IPS-15b (cell line): ENCODE measurements around the gene MED25.

ENCODE experiments used
- H3K27me3 ChIP-seq: one replicate; pipeline ENCODE4 v1.6.1; 2013; ENCODE audit warnings: low read length; ENCODE audit not compliant: control insufficient read depth, insufficient read depth
- H3K36me3 ChIP-seq: one replicate; pipeline ENCODE4 v1.6.1; 2013; ENCODE audit warnings: low read length; ENCODE audit not compliant: control insufficient read depth, insufficient read depth
- H3K4me1 ChIP-seq: one replicate; pipeline ENCODE4 v1.6.1; 2013; ENCODE audit warnings: mild to moderate bottlenecking, low read length; ENCODE audit not compliant: control insufficient read depth, insufficient read depth
- H3K4me3 ChIP-seq: one replicate; pipeline ENCODE4 v1.5.1; 2013; ENCODE audit warnings: low read depth, low read length
- H3K9ac ChIP-seq: one replicate; pipeline ENCODE4 v1.6.1; 2013; ENCODE audit warnings: low read depth, mild to moderate bottlenecking, low read length
- H3K9me3 ChIP-seq: one replicate; pipeline ENCODE4 v1.6.1; 2013; ENCODE audit warnings: mild to moderate bottlenecking, low read length; ENCODE audit not compliant: control insufficient read depth, insufficient read depth

MED25 gene

DNA sequence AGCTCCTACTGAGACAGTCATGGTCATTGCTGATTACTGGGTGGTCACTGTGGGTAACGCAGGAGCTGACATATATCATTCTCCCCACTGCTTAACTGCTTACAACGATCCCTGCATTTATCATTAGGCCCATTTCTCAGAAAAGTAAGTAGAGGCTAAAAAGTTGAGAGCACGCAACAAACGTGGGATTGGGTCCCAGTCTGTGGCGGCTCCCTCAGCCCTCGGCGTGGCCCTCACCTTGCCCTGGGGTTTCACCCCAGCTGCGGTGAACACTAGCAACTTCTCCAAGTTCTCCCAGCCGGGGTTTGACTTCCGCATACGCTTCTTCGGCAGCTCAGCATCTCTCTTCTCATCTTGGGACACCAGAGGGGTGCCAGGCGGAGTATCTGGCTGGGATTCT, 46.8 kb downstream of the MED25 start:
- no peaks in the 10 kb centered on the region for H3K9me3 ChIP-seq
- H3K9ac ChIP-seq = no peak overlapping the region
- no peaks in the 10 kb centered on the region for H3K27me3 ChIP-seq
- H3K4me1 ChIP-seq = peaks cover 4% of the 10 kb centered on the region
- H3K4me3 ChIP-seq = peak overlapping the region; percentile 9
- peaks cover 40% of the 10 kb centered on the region for H3K36me3 ChIP-seq

DNA sequence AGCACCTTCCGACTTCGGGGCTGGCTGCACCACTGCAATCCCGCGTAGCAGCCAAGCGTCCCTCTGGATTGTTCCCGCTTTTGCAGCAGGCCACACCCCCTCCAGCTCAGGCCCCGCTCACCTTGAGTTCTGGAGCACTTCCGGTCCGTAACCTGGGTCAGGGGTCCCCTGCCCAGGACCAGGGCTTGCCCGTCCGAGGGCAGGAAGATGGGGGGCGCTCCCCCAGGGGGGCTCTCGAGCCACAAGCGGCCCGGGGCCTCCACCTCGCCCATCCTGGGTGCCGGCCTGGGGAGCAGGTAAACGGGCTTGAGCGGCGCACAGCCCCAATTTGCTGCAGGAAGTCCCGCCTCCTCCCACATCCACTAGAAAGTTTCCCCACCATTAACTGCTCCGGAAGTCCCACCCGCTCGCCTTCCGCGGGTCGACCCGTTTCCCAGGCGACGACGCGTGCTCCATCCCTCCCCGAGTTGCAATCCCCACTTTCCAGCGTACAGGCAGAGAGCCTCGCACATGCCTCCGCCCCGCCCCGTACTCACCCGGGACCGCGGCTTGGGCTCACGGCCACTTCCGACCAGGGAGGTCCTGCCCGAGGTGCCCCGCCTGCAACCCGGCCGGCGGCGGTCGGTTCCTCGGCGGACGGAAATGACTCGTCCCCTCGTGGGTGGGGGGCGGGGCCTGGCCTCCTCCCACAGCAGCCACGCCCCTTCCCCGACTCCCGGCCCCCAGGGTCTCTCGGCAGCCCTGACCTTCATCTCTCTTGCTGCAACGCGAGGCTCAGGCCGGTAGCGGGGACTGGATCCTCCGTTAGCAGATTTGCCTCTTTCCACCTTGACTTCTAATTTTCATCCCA, 49.1 kb downstream of the MED25 start, which contains the start of gene PNKP:
Gene PNKP (minus strand): TSS at position 644 of the 850 bp plus-strand sequence. CDS start 372 bp downstream, at position 272.
- Histone ChIP-seq H3K27me3 (no peaks in the 10 kb centered on the region), H3K4me1 (peaks cover 4% of the 10 kb centered on the region), H3K9me3 (no peaks in the 10 kb centered on the region), H3K4me3 (peak within 1 kb of the TSS; percentile 93), H3K36me3 (peaks cover 21% of the 10 kb centered on the region), H3K9ac (peak within 1 kb of the TSS; percentile 90)

DNA sequence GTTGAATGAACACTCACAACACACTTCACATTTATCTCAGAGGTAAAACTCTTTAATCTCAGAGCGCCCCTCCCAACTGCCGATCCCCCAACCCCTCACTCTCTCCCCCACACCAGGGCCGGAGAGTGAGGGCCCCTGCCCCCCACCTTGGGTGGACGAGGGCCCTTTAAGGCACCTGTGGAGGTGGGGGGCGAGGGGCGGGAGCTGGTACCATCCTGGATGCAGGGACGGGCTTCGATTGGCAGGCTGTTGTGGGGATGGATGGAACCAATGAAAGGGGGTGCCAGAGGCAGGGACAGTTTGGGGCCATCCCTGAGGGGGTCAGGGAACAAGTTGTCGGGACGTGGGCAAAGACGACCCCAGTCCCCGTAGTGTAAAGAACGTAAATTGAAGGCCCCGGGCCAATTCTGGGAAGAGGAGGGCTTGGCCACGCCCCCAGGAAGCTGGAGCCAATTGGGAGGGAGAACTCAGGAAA, 51.0 kb downstream of the MED25 start:
- Histone ChIP-seq H3K36me3 (peaks cover 10% of the 10 kb centered on the region), H3K4me3 (peak overlapping the region; percentile 68), H3K27me3 (no peaks in the 10 kb centered on the region), H3K9ac (no peak overlapping the region), H3K4me1 (peaks cover 4% of the 10 kb centered on the region), H3K9me3 (no peaks in the 10 kb centered on the region)

DNA sequence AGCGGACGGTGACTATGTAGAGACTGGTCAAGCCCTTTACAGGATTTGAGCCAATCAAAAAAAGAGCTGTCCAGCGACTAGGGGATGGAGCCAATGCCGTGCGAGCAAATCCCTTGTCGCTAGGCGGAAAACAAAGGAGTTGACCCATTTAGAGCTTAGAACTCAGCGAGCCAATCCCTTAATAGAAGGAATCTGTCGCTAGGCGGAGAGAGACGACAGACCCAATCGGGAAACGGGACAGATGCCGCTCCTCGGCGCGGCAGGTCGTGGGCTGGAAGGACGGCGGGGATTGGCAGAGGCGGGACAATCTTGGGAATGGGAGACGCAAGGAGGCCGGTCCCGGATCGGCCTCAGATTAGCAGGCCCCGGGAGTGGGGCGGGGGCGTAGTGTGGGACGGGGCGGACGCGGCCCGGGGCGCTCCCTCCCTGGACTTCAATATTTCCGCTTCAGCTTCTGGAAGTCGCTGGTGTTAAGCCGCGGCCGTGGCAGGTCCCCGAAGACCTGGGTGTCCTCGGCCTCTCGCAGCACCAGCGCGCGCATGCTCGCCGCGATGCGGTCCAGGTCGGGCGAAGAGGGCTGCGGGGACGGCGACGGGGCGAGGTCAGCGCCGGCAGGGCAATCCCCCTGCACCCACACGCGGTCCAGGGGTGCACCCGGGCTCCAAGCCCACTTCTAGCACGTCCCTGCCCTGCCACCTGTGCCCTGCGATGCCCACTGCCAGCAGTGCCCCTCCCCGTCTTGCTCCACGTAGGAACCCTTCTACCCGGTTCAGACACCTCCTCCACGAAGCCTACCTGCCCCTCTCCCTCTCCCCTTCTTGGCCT, 51.6 kb downstream of the MED25 start:
- peaks cover 4% of the 10 kb centered on the region for H3K4me1 ChIP-seq
- H3K9ac ChIP-seq = peak overlapping the region; percentile 74
- no peaks in the 10 kb centered on the region for H3K9me3 ChIP-seq
- H3K36me3 ChIP-seq = peaks cover 4% of the 10 kb centered on the region
- no peaks in the 10 kb centered on the region for H3K27me3 ChIP-seq
- peak overlapping the region; percentile 78 for H3K4me3 ChIP-seq

DNA sequence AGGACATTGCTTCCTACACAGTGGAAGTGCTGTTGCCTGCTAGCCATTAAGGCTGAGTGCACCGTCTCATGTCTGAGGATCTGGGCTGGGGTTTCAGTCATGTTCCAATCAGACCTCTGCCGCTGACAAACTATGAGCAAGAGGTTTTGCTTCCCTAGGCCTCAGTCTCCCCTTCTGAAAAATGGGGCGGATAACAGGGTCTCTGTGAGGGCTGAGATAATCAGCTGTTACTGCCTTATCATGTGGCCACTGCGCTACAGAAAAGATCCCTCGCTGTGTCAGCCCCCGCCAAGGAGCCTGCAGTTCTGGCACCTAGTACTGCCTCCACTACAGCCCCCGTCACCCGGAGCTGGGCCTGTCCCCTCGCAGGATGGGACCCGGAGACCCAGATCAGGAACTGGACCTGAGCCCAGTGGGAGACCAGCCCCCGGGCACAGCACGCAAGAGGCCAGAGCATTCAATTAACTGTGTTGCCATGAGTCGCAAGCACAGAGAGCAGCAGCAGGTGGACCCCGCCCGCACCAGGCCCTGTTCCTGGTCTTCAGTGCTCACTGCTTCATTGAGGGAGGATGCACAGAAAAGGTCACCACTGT, 52.3 kb downstream of the MED25 start:
- Histone ChIP-seq H3K36me3 (no peaks in the 10 kb centered on the region), H3K4me1 (peaks cover 3% of the 10 kb centered on the region), H3K4me3 (peak overlapping the region; percentile 78), H3K9me3 (no peaks in the 10 kb centered on the region), H3K9ac (peak overlapping the region; percentile 74), H3K27me3 (no peaks in the 10 kb centered on the region)

DNA sequence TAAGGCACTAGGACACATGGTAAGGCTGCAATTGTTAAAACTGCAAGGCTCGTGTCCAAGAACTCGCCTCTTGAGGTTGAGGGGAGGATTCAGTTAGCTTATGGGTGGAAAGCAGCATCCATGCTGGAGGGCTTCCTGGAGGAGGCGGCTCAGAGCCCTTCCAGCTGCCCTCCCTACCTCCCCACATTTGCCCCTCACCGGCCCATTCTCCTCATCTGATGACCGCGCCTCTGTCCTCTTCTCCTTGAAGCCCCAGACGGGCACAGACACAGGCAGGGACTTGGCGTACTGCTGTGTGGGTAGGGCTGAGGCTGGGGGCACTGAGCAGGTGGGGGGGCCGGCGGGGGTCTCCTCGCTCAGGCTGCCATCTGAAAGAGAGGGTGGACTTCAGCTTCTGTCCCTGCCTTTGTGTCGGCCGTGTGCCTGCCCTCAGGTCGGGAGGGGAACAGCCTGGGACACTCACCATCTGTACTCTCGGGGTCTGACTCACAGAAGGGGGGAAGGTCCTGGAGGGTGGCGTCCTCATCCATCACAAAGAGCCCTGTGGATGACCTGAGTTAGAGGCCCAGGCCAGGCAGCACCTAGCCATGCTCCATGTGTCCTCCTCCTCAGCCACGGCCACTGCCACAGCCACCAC, 53.4 kb downstream of the MED25 start:
- Histone ChIP-seq H3K9ac (no peak overlapping the region), H3K4me1 (peaks cover 5% of the 10 kb centered on the region), H3K36me3 (peaks cover 2% of the 10 kb centered on the region), H3K9me3 (no peaks in the 10 kb centered on the region), H3K4me3 (no peak overlapping the region), H3K27me3 (no peaks in the 10 kb centered on the region)

DNA sequence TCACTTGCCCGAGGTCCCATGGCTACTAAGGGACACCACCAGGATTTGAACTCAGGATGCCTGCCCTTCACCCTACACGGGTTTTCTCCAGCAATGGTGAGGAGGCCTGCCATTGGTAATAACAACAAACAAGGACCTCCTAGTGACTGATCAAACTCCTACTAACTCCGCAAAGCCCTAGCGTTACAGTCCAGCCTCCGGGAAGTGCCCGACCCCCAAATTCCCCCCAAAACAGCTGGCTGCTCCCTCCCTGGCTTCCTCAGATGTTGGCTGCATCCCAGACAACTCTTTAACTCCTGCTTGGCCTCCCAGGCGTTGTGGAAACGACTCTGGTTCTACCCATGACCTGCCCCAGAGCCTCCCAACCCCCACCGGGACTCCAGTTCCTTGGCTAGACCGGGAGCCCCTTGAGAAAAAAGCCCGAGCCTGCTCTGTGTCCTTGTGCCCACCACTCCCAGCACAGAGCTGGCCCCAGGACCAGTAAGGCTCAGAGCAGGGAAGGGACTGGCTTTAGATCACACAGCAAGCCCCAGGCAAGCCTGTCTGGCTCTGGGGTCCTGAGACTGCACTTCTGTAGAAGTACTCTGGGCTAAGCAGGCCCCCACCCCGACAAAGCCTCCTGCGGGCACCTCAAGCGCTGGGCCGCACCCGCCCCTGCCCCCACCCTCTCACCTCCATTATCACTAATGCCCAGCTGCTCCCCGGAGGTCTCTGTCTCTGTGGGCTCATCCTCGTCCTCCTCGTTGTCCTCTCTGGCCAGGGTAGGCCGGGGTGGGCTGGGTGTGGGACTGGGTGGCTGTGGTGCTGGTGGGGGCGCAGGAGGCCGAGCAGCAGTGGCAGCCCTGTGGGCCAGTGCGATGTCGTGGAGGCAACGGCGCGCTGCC, 54.4 kb downstream of the MED25 start:
- peaks cover 5% of the 10 kb centered on the region for H3K4me1 ChIP-seq
- H3K9me3 ChIP-seq = no peaks in the 10 kb centered on the region
- no peaks in the 10 kb centered on the region for H3K27me3 ChIP-seq
- H3K4me3 ChIP-seq = no peak overlapping the region
- H3K9ac ChIP-seq = no peak overlapping the region
- H3K36me3 ChIP-seq = peaks cover 2% of the 10 kb centered on the region

DNA sequence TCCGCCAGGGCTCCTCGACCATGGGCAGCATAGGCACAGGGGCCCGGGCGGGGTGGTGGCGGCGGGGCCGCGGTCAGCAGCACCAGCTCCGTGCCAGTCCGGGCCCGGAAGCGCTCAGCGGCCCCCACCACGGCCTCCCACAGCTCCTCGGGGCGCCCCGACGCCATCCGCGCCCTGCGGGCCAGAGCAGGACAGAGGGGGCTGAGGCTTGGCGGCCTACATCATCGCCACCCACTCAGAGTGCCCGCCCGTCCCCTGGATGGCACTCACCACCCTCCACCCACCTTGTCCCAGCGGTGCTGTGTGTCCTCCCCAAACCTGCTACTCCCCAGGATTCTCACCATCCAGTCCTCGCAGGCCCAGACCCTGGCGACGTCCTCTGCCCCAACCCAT, 55.0 kb downstream of the MED25 start:
- H3K27me3 ChIP-seq = no peaks in the 10 kb centered on the region
- no peak overlapping the region for H3K4me3 ChIP-seq
- H3K36me3 ChIP-seq = peaks cover 2% of the 10 kb centered on the region
- H3K9me3 ChIP-seq = no peaks in the 10 kb centered on the region
- no peak overlapping the region for H3K9ac ChIP-seq
- H3K4me1 ChIP-seq = peaks cover 5% of the 10 kb centered on the region

DNA sequence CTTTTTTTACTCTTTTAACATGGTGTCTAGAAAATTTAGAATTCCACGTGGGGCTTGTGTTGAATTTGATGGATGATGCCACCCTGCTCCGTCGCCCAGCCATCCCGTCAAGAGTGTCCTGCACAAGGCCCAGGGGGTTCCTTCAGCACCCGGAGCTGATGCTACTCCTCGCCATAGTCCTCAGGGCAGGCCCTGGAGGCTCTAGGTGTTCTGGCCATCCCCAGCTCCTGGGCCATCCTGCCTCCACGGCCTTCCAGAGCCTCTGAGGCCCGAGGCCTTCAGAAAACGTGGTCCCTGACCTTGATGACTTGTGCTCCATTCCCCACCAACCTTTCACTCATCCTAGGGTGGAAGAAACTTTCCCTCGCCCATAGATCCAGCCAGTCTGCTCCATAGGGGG, 55.7 kb downstream of the MED25 start:
- H3K9me3 ChIP-seq = no peaks in the 10 kb centered on the region
- H3K27me3 ChIP-seq = no peaks in the 10 kb centered on the region
- peaks cover 5% of the 10 kb centered on the region for H3K4me1 ChIP-seq
- peaks cover 3% of the 10 kb centered on the region for H3K36me3 ChIP-seq
- H3K9ac ChIP-seq = no peak overlapping the region
- H3K4me3 ChIP-seq = no peak overlapping the region

DNA sequence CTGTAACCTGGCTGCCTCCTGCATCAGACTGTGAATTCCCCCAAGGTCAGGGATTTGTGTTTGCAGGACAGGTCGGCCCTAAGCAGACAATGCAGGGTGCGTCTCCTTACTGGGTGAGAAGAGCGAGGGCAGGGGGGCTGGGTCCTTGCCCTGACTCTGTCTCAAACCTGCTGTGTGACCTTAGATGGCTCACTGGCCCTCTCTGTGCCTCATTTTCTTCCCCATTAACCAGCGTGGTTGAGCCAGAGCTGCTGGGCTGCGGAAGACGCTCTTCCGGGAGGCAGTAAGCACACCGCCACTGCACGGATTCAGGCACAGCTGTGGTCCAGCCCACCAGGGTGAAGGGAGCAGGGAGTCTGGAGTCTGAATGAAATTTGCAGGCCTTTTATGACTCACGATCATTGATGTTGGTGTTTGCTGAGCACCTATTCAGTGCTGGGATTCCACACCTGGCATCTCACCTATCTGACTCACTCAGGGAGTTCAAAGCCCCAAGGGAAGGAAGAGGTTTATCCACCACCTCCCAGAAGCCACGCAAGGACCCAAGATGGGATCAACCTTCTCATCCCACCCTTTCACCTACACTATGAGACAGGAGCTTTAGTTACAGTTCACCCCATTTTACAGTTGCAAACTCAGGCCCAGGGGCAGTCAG, 56.5 kb downstream of the MED25 start:
- Histone ChIP-seq H3K4me1 (peaks cover 5% of the 10 kb centered on the region), H3K9me3 (no peaks in the 10 kb centered on the region), H3K36me3 (peaks cover 8% of the 10 kb centered on the region), H3K4me3 (no peak overlapping the region), H3K27me3 (no peaks in the 10 kb centered on the region), H3K9ac (peak overlapping the region; percentile 100)
